Amygdala (tissue), 56 donors: ENCODE results near the gene TMEM240.
"Not testable (repeated sequence)": the region's sequence is repeated elsewhere in the genome, so short reads cannot be mapped to it uniquely, and the experiment has no call there.

Experiments used
- DNase-seq, 56 donors: peaks; one replicate each; lab custom pipeline; 2025; lab: John Stamatoyannopoulos, UW

Gene TMEM240

GRCh38 chr1:1505801-1506200 lies 34.6 kb downstream of the TMEM240 start:
- DNase-seq: not testable (repeated sequence)

GRCh38 chr1:1505366-1505798 lies 35.0 kb downstream of the TMEM240 start:
- DNase-seq: peak in 30 of 56 donors; percentile 1 to 69 (median 16)

- DNase-seq: peak in 40 of 56 donors; percentile 2 to 77 (median 20)
Measured at GRCh38 chr1:1504777-1505365, 35.6 kb downstream of the TMEM240 start.

- DNase-seq: not testable (repeated sequence)
Measured at GRCh38 chr1:1495461-1495975, 44.9 kb downstream of the TMEM240 start.

- DNase-seq: not testable (repeated sequence)
Measured at GRCh38 chr1:1494311-1494710, 46.1 kb downstream of the TMEM240 start.

GRCh38 chr1:1491601-1492000 lies 48.8 kb downstream of the TMEM240 start:
- DNase-seq: no peak

- no peak for DNase-seq
Measured at GRCh38 chr1:1490633-1491230, 49.7 kb downstream of the TMEM240 start.

- DNase-seq: no peak
Measured at GRCh38 chr1:1489861-1490260, 50.6 kb downstream of the TMEM240 start.

GRCh38 chr1:1489231-1489630 lies 51.2 kb downstream of the TMEM240 start:
- DNase-seq: no peak

- no peak for DNase-seq
Measured at GRCh38 chr1:1487701-1488100, 52.7 kb downstream of the TMEM240 start.

GRCh38 chr1:1485755-1486317 lies 54.6 kb downstream of the TMEM240 start:
- DNase-seq: not testable (repeated sequence)

- not testable (repeated sequence) for DNase-seq
Measured at GRCh38 chr1:1484976-1485750, 55.3 kb downstream of the TMEM240 start.
